Smooth muscle cell (in vitro differentiated cells): Measurements from ENCODE around the gene B3GNT4. TPM values are rescaled to one million over a fixed set of nuclear protein-coding genes. Genes with fewer than 3 reads are reported as not detected.

Experiments
- DNase-seq: peaks from one replicate; lab custom pipeline; 2025; ENCODE audit not compliant: unreplicated experiment; lab: John Stamatoyannopoulos, UW
- H2AFZ ChIP-seq: fragments of 200-600 bp; sonication (generic); 2 replicates; pipeline ENCODE4 v1.6.0; 2016; ENCODE audit warnings: antibody characterized with exemption, low read depth, mild to moderate bottlenecking
- H3F3A ChIP-seq: fragments of 200-600 bp; sonication (generic); 2 replicates; pipeline ENCODE4 v1.6.0; 2017; ENCODE audit warnings: antibody characterized with exemption, low read depth
- H3K27ac ChIP-seq: fragments of 200-600 bp; sonication (generic); 2 replicates; pipeline ENCODE4 v1.5.1; 2016; ENCODE audit warnings: low read depth, mild to moderate bottlenecking
- H3K27me3 ChIP-seq: fragments of 200-600 bp; sonication (generic); 2 replicates; pipeline ENCODE4 v1.6.1; 2016; ENCODE audit warnings: low read depth, mild to moderate bottlenecking
- H3K36me3 ChIP-seq: fragments of 200-600 bp; sonication (generic); 2 replicates; pipeline ENCODE4 v1.5.1; 2016; ENCODE audit warnings: low read depth
- H3K4me1 ChIP-seq: fragments of 200-600 bp; sonication (generic); 2 replicates; pipeline ENCODE4 v1.5.1; 2016; ENCODE audit warnings: low read depth
- H3K4me2 ChIP-seq: fragments of 200-600 bp; sonication (generic); 2 replicates; pipeline ENCODE4 v1.6.0; 2016; ENCODE audit warnings: mild to moderate bottlenecking
- H3K4me3 ChIP-seq: fragments of 200-600 bp; sonication (generic); 2 replicates; pipeline ENCODE4 v1.5.1; 2016; ENCODE audit warnings: mild to moderate bottlenecking
- H3K79me2 ChIP-seq: fragments of 200-600 bp; sonication (generic); 2 replicates; pipeline ENCODE4 v1.6.0; 2016; ENCODE audit warnings: low read depth, mild to moderate bottlenecking
- H3K9ac ChIP-seq: fragments of 200-600 bp; sonication (generic); 2 replicates; pipeline ENCODE4 v1.6.0; 2016; ENCODE audit warnings: low read depth
- H3K9me3 ChIP-seq: fragments of 200-600 bp; sonication (generic); replicated peaks from 2 replicates; pipeline ENCODE4 v1.5.1; 2016; ENCODE audit warnings: low read depth
- H4K20me1 ChIP-seq: fragments of 200-600 bp; sonication (generic); 2 replicates; pipeline ENCODE4 v1.6.0; 2016; ENCODE audit warnings: low read depth
- CTCF ChIP-seq: fragments of 200-600 bp; sonication (generic); IDR thresholded peaks from 2 replicates; pipeline ENCODE4 v1.5.1; 2017; ENCODE audit warnings: borderline replicate concordance, mild to moderate bottlenecking, antibody characterized with exemption; ENCODE audit not compliant: insufficient read depth, poor library complexity, severe bottlenecking
- WGBS: methylation state at CpG from one replicate; pipeline ENCODE4 v1.1.7; 2016; ENCODE audit warnings: low lambda C conversion rate; 5-methylcytosine and 5-hydroxymethylcytosine counted together
- polyA plus RNA-seq: library from polyadenylated mRNA; unstranded; fragments of >200 nt; fragmentation: Nextera tagmentation; extraction: Ambion mirVana; gene quantifications from 2 replicates; pipeline ENCODE4 v1.2.1, GENCODE V29; 2016
- total RNA-seq: library from RNA; depleted of rRNA; stranded (reverse); fragments of >200 nt; gene quantifications from 2 replicates; pipeline ENCODE4 v1.2.3, GENCODE V29; 2014

Gene B3GNT4
- total and polyA plus RNA-seq, 2 experiments from 2014 or later, result 0.93 TPM; not detected in 1

- H3K27ac ChIP-seq, result no peak within 1 kb of the TSS
- DNase-seq, result no peak
- no peaks in the 10 kb centered on the region for H3K36me3 ChIP-seq
- H3K9ac ChIP-seq, result peak within 1 kb of the TSS; percentile 35
- H3K4me2 ChIP-seq, result peak within 1 kb of the TSS; percentile 94
- no peaks in the 10 kb centered on the region for H3K9me3 ChIP-seq
- H3K4me1 ChIP-seq, result no peaks in the 10 kb centered on the region
- WGBS, result 3% methylated on average over 44 of the region's 63 CpGs
- H3K79me2 ChIP-seq, result no peaks in the 10 kb centered on the region
- H2AFZ ChIP-seq, result peak within 1 kb of the TSS; percentile 69
- TF ChIP-seq CTCF, result no peak
- H3K4me3 ChIP-seq, result peak within 1 kb of the TSS; percentile 55
- H4K20me1 ChIP-seq, result no peaks in the 10 kb centered on the region
- no peaks in the 10 kb centered on the region for H3K27me3 ChIP-seq
- no peaks in the 10 kb centered on the region for H3F3A ChIP-seq
Measured at GRCh38 chr12:122182887-122183587, 20.5 kb upstream of the B3GNT4 start, which contains the start of gene LRRC43. Gene LRRC43, plus strand, starts transcription at chr12:122183123. Its CDS starts 22 bp downstream, at chr12:122183145.

- Histone ChIP-seq H3K4me2 (peak overlapping the region; percentile 94), H2AFZ (peak overlapping the region; percentile 69)
- 74% methylated on average over 10 of the region's 10 CpGs for WGBS
Measured at GRCh38 chr12:122183588-122183940, 19.9 kb upstream of the B3GNT4 start.

GRCh38 chr12:122184517-122184916, 19.0 kb upstream of the B3GNT4 start:
- Histone ChIP-seq H3K27ac (no peak overlapping the region), H3K4me2 (no peak overlapping the region), H3F3A (no peaks in the 10 kb centered on the region), H3K4me1 (no peaks in the 10 kb centered on the region), H3K9me3 (no peaks in the 10 kb centered on the region), H4K20me1 (no peaks in the 10 kb centered on the region), H3K27me3 (no peaks in the 10 kb centered on the region), H3K4me3 (no peak overlapping the region), H2AFZ (no peak overlapping the region), H3K79me2 (no peaks in the 10 kb centered on the region), H3K36me3 (no peaks in the 10 kb centered on the region), H3K9ac (no peak overlapping the region)
- no peak for DNase-seq
- TF ChIP-seq CTCF, result no peak
- 94% methylated on average over 18 of the region's 18 CpGs for whole genome bisulfite sequencing

More at GRCh38 chr12:122183588-122183940, 19.9 kb upstream of the B3GNT4 start:
- Histone ChIP-seq H3K79me2 (no peaks in the 10 kb centered on the region), H3K9me3 (no peaks in the 10 kb centered on the region), H4K20me1 (no peaks in the 10 kb centered on the region), H3K9ac (no peak overlapping the region), H3F3A (no peaks in the 10 kb centered on the region), H3K4me3 (peak overlapping the region; percentile 55), H3K36me3 (no peaks in the 10 kb centered on the region), H3K27ac (no peak overlapping the region), H3K4me1 (no peaks in the 10 kb centered on the region), H3K27me3 (no peaks in the 10 kb centered on the region)
- no peak for DNase-seq
- TF ChIP-seq CTCF, result no peak

GRCh38 chr12:122185079-122185478, 18.4 kb upstream of the B3GNT4 start:
- no peak for TF ChIP-seq CTCF
- Histone ChIP-seq H3K27ac (no peak overlapping the region), H4K20me1 (no peaks in the 10 kb centered on the region), H3K4me3 (no peak overlapping the region), H3K36me3 (no peaks in the 10 kb centered on the region), H3F3A (no peaks in the 10 kb centered on the region), H3K27me3 (no peaks in the 10 kb centered on the region), H3K9ac (no peak overlapping the region), H3K4me2 (no peak overlapping the region), H2AFZ (no peak overlapping the region), H3K79me2 (no peaks in the 10 kb centered on the region), H3K9me3 (no peaks in the 10 kb centered on the region), H3K4me1 (no peaks in the 10 kb centered on the region)
- no peak for DNase-seq
- 94% methylated on average over 7 of the region's 7 CpGs for WGBS
